Measurements from ENCODE around the gene ITPRID2.

GRCh38 chr2:181846399-181847197 lies 44.9 kb upstream of the ITPRID2 start:
- TF ChIP-seq CTCF (IDR thresholded peaks at IDR 0.05) (no peak), EZH2 (IDR thresholded peaks at IDR 0.05) (no peak)

All from neural progenitor cell (in vitro differentiated cells).